GM21825 (cell line): ENCODE results near the gene CCDC24.
A peak's percentile ranks its signal among the peaks of the same experiment; 100 is the strongest.

Experiments used
- ATAC-seq: cut with Tn5 transposase; IDR thresholded peaks from one replicate; pipeline ENCODE4 v1.9.1; 2021; ENCODE audit warnings: mild to moderate bottlenecking, moderate library complexity; ENCODE audit not compliant: unreplicated experiment

CCDC24 gene

GRCh38 chr1:43991476-43992231 lies at the start of gene CCDC24:
CCDC24 (plus strand) TSS chr1:43991599; CDS start chr1:43991879, 280 bp downstream.
- ATAC-seq = peak; percentile 66

- ATAC-seq = no peak
Observed at GRCh38 chr1:43942411-43942810, 49.0 kb upstream of the CCDC24 start.

- no peak for ATAC-seq
Observed at GRCh38 chr1:43944860-43945259, 46.5 kb upstream of the CCDC24 start.

- no peak for ATAC-seq
Observed at GRCh38 chr1:43945674-43946235, 45.6 kb upstream of the CCDC24 start.

GRCh38 chr1:43946236-43947060 lies 45.0 kb upstream of the CCDC24 start, which contains the start of gene IPO13:
IPO13 (plus strand) TSS chr1:43946950; CDS start chr1:43947601, 651 bp downstream.
- ATAC-seq = peak; percentile 89

GRCh38 chr1:43947061-43947873 lies 44.1 kb upstream of the CCDC24 start:
- no peak for ATAC-seq

GRCh38 chr1:43947874-43948437 lies 43.4 kb upstream of the CCDC24 start:
- no peak for ATAC-seq

- no peak for ATAC-seq
Observed at GRCh38 chr1:43949678-43950077, 41.7 kb upstream of the CCDC24 start.

- no peak for ATAC-seq
Observed at GRCh38 chr1:43951021-43951985, 40.1 kb upstream of the CCDC24 start.

GRCh38 chr1:43952731-43953346 lies 38.6 kb upstream of the CCDC24 start:
- ATAC-seq = no peak

- ATAC-seq = no peak
Observed at GRCh38 chr1:43953361-43953760, 38.0 kb upstream of the CCDC24 start.

GRCh38 chr1:43954036-43954435 lies 37.4 kb upstream of the CCDC24 start:
- ATAC-seq = no peak

GRCh38 chr1:43956234-43956633 lies 35.2 kb upstream of the CCDC24 start:
- ATAC-seq = no peak

GRCh38 chr1:43957407-43958040 lies 33.9 kb upstream of the CCDC24 start:
- ATAC-seq = no peak

- ATAC-seq = no peak
Observed at GRCh38 chr1:43958351-43959255, 32.8 kb upstream of the CCDC24 start.

GRCh38 chr1:43960798-43961197 lies 30.6 kb upstream of the CCDC24 start:
- ATAC-seq = no peak

- no peak for ATAC-seq
Observed at GRCh38 chr1:43961692-43962091, 29.7 kb upstream of the CCDC24 start.
